DMS79 (cell line): Measurements from ENCODE around the gene ANAPC7.
"Not testable (repeated sequence)": the region's sequence is repeated elsewhere in the genome, so short reads cannot be mapped to it uniquely, and the experiment has no call there.

Source experiments
- DNase-seq: peaks from one replicate; lab custom pipeline; 2025; lab: John Stamatoyannopoulos, UW

ANAPC7 gene

DNA sequence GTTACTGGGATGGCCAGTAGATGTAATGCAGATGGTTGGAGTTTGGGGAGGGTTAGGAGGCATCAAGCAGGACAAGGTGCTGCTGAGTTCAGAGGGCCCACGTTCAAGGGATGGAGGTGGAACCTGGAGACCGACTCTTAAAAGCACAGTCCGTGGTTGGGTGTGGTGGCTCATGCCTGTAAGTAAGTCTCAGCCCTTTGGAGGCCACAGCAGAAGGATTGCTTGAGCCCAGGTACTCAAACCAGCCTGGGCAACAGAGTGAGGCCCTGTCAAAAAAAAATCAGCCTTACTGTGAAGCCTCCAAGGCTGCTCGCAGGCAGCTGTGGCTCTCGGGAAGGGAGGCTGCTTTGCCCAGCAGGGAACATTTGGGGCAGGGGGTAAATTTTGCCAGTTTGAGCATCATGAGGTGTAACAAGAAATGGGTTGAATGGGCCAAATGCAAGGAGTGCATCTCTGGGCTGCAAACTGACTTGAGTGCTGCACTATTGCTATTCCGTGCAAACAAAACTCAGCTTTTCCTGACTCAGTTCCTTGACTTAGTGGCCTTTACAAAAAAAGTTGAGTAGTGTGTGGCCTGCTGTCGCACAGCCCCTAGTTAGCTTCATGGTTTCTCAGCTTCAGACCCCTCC lies 55.0 kb downstream of the ANAPC7 start:
- no peak for DNase-seq

DNA sequence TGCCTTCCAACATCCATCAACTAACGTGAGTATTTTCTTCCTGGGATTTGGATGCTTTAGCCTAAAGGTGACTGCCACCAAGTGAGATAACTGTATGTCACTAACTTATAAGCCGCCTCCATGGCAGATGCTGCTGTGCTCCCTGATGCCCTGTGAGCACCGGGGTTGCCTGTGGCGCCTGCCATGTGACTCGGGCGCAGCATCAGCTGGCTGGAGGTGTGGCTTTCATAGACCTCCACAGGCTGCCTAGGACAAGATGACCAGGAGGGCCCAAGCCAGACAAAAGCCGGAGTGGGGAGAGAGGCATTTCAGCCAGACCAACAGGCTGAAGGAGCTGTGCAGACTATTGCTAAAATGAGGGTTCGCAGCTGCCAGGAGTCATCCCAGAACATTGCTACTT lies 55.7 kb downstream of the ANAPC7 start:
- no peak for DNase-seq

DNA sequence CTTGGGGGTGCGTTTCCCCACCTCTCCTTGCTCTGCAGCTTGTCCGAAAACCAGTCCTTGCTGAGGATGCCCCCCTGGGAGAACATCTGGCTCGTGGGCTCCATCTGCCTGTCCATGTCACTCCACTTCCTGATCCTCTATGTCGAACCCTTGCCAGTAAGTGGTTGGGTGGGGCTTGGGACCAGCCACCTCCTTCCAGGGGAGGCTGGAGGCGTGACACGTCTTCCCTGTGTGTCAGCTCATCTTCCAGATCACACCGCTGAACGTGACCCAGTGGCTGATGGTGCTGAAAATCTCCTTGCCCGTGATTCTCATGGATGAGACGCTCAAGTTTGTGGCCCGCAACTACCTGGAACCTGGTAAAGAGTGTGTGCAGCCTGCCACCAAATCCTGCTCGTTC lies 57.5 kb downstream of the ANAPC7 start:
- no peak for DNase-seq

DNA sequence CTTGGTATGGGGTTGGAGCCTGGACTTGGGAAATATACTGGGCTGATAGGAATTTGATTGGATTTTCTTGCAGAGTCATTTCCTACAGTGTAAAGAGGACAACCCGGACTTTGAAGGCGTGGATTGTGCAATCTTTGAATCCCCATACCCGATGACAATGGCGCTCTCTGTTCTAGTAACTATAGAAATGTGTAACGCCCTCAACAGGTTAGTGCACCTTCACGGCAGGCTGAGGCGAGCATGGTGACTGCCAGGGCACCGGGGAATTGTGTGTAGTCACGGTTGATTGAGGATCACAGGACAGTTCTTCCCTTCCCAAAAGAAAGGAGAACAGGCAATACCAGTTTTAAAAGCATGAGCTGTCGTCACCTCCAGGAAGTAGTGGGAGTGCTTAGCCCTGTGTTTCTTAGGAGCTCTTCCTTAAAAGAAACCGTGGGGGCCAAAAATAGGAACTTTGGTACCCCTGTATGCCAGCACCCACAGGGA lies 58.3 kb downstream of the ANAPC7 start:
- no peak for DNase-seq

DNA sequence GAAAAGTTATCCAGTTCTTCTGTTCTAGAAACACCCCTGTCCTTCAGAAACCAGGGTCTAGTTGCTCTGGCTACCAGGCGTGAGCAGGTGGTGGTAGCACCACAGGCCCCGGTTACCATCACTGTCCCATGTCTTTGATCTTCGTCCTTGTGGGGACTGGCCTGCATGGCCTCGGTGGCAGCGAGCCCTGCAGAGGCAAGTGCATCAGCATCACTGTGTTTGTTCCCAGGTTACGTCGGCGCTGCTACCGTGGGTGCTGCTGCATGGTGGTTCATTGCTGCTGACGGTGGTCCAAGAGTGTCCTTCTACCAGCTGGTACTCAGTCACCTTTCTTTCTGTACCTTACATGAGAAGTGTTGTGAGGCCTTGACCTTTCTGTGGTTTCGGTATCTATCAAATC lies 58.9 kb downstream of the ANAPC7 start:
- DNase-seq: no peak

DNA sequence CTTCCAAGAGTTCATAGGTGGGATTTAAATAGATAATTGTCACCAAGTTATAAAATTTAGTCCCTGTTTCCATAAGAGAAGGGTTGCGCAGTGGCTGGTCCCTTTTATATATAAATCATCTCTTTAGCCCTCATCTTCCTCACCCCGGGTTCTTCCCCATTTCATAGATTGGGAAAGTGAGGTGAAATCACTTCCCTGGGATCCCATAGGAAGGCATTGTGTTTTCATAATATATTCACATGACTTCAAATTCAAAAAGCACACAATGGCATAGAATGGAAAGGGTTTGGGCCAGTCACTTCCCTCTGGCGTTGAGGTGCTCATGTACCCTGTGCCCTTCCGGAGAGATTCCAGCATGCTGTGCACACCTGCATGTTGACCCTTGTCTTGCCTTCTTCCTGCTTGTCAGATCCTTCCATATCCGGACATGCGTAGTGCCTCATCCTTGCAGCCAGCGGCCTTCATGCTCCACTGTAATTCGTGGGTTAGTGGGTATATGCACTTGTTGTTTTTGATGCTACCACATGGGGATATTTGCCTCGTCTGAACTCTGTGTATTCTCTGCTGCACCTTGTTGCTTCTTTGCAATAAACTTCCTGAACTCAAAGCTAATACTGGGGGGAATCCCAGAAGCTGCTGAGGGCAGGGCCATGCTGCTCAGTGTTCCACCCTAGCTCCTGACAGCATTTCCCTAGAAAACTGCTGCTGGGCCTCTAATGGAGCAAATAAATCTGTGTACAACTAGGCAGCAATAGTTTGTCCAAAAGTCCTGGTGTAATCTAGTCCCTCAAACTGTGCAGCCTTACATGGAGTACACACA lies 59.6 kb downstream of the ANAPC7 start:
- no peak for DNase-seq

DNA sequence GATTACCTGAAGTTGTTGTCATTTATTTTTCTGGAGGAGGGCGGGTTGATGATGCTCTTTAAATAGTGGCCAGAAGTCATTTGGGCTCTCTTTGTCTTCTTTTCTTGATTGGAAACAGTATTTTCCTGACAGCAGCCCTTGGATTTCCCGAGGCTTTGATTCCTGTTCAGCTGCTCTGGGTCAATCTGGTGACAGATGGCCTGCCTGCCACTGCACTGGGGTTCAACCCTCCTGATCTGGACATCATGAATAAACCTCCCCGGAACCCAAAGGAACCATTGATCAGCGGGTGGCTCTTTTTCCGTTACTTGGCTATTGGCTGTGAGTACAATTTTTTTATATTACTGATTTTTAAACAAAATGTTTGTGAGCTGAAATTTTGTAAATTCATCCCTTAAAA lies 60.4 kb downstream of the ANAPC7 start:
- no peak for DNase-seq

DNA sequence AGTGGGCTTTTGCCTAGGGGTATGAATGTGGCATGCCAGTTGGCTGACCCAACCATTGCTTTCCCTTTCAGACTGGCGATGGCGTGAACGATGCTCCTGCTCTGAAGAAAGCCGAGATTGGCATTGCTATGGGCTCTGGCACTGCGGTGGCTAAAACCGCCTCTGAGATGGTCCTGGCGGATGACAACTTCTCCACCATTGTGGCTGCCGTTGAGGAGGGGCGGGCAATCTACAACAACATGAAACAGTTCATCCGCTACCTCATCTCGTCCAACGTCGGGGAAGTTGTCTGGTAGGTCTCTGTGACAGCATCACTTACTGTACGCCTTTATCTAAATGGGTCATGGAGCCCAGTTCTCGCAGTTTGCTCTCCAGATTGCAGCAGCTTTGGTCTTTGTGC lies 61.4 kb downstream of the ANAPC7 start:
- no peak for DNase-seq

DNA sequence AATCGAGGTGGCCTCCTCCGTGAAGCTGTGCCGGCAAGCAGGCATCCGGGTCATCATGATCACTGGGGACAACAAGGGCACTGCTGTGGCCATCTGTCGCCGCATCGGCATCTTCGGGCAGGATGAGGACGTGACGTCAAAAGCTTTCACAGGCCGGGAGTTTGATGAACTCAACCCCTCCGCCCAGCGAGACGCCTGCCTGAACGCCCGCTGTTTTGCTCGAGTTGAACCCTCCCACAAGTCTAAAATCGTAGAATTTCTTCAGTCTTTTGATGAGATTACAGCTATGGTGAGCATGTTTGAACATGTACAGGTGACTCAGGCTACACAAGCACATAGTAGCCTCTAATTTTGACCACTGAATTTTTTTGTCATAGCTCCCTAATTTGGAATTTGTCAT lies 62.8 kb downstream of the ANAPC7 start:
- no peak for DNase-seq

DNA sequence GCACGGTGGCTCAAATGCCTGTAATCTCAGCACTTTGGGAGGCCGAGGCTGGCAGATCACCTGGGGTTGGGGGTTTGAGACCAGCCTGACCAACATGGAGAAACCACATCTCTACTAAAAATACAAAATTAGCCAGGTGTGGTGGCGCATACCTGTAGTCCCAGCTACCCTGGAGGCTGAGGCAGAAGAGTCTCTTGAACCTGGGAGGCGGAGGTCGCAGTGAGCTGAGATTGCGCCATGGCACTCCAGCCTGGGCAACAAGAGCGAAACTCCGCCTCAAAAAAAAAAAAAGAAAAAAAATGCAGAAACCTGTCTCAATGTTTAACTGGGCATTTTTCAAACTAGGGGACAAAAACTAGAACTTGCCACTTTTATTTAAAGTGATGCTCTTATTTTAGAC lies 63.2 kb downstream of the ANAPC7 start:
- not testable (repeated sequence) for DNase-seq

DNA sequence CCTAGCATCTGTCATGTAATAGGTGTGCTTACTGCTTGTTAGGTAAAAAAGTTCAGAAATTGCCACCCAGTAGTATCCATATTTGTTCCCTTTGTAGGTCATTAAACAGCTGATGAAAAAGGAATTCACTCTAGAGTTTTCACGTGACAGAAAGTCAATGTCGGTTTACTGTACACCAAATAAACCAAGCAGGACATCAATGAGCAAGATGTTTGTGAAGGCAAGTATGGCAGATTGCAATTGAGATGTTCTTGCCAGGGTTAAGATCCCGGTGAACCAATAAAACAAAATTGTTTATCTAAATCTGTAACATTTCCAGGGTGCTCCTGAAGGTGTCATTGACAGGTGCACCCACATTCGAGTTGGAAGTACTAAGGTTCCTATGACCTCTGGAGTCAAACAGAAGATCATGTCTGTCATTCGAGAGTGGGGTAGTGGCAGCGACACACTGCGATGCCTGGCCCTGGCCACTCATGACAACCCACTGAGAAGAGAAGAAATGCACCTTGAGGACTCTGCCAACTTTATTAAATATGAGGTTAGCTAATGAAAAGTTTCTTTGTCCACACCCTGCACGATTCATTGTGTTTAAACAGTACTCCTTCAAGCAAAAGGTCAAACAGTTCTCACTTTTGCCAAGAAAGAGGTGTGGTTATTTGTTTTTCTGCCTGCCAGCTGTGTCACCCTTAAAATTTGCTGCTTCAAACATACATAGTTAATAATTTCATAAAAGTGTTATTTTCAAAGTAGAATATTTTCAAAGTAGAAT lies 64.1 kb downstream of the ANAPC7 start:
- DNase-seq: no peak

DNA sequence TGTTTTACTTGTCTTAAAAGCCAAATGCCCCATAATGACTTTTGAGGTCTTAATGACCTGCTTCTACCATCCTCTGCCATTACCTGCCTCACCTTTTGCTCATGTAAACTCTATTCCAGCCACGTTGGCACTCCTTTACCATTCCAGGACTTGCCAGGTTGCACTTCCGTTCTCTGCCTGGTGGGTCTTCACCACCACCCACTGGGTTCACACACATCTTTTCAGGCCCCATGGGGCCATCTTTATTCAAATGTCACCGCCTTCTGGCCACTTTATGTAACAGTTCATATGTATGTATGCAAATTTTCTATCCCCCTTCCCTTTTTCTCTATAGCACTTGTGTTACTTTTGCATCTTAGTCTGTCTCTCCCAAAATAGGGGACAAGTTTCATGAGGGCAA lies 64.8 kb downstream of the ANAPC7 start:
- DNase-seq: no peak

DNA sequence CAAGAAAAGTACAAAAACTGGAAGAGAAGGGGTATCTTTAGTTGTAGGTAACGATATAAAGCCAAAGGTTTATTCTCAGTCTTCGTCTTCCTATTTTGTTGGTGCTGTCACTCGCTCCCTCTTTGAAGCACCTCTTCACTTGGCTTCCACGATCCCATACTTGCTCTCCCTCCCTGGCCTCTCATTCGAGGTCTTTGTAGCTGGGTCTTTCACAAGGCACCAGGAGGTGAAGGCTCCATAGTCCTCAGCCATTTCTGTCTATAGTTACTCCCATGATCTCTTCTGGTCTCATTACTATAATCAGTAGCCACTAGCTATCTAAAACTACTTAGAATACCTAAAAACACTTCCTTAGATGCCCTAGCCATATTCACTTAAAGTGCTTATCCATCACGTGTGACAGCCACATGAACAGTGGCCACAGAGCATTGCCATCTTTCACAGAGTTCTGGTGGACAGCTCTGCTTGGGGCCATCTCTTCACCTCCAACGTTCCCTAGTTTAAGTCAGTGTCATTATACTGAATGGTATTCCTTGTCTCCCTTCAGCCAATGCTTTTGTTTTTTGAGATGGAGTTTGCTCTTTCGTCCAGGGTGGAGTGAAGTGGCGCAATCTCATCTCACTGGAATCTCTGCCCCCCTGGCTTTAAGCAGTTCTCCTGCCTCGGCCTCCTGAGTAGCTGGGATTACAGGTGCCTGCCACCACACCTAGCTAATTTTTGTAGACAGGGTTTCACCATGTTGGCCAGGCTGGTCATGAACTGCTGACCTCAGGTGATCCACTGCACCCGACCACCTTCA lies 65.4 kb downstream of the ANAPC7 start:
- no peak for DNase-seq

DNA sequence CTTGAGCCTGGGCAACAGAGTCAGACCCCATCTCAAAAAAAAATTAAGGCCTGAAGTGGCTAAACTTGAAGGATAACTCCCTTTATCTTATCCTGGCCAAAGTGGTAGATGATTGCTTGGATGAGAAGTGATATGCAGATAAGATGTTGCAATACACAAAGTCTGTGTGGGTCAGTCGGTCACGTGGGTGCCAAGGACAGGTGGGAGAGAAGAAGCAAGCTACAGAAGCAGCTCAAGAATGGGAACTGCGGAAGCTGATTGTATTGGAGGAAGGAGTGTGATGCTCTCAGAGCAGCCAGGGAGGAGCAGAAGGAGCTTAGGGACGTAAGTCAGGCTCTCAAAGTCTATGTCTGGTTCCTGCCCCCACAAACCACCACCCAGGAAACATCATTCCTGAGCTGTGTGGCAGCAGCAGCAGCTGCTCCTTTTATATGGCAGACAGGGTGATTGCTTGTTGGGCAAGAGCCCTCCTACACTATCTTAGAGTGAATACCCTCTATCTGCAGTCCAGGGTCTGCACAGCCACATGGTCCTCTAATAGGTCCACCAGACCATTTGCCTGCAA lies 67.9 kb downstream of the ANAPC7 start:
- no peak for DNase-seq

DNA sequence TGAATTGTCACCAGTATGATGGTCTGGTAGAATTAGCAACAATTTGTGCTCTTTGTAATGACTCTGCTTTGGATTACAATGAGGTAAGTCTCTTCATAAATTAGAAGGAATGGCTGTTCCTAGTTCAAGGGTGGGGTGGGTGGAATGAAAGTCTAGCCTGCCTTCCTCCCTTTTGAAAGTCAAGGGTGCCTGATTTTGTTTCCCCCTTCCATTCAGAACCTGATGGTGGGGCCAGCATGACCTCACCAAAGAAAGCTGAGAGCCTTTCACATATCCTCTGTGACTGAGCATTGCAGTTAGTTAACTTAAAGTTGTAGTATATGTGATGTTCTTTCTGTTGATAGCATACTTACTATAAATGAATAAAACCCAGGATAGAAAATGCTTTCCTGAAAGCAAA lies 70.3 kb downstream of the ANAPC7 start:
- DNase-seq: no peak

DNA sequence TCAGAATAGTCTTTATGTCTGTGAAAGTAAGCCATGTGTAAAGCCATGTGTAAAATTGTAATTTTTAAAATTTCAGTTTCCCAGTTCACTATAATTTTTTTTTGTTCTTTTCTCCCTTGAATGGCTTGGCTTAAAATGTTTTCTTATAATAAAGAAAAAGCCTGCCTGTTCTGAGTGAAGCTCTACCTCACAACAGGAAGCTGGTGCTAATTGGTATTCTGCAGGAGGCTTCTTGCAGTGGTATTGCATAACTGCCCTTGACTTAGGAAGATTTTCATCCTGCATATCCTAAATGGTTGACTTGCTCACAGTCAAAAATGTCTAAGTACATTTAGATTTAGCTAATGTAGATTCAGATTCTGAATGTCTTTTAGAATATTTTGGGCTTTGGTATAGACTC lies 73.0 kb downstream of the ANAPC7 start:
- DNase-seq: no peak

DNA sequence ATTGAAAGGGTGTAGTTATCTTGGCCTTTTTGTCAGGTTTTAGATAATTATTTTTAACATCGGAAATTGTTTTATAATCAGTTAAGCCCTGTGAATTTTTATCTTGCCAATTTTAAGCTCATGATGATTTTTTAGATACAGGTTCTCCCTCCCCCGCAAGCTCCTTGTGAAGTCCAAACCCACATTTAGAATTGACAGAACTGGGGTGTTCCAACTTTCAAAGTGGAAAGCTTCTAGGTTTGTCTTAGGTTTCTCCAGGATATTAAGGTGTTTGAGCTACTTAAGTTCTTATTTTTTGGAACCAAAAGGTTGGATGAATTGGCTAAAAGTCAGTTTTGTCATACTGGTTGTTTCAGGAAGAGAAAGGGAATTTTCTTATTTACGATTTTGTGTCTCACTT lies 73.4 kb downstream of the ANAPC7 start:
- no peak for DNase-seq

DNA sequence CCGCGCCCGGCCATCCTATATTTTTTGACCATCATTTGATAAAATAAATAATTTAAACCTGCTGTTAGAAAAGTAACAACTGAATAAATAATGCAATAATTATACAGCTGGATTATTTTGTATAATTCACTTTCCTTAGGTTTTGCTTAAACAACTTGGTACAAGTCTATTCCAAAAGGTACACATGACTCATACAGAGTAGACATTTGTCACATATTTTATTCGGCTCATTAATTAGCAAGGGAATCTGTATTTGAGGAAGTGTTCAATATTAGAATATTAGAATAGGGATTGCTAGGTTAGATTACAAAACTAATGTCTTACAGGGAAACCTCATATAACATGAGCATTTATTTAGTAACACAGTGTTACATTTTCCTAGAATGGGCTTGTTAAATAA lies 73.8 kb downstream of the ANAPC7 start:
- no peak for DNase-seq
